GM18951 (cell line): ENCODE measurements around the gene WDR31.
A peak's percentile ranks its signal among the peaks of the same experiment; 100 is the strongest.

Experiments
- POLR2A ChIP-seq: IDR thresholded peaks from 4 replicates; pipeline ENCODE4 v1.6.1; 2011; ENCODE audit warnings: mild to moderate bottlenecking; ENCODE audit not compliant: insufficient read length, insufficient read depth; ENCODE audit errors: extremely low read depth
- in situ Hi-C: fragments of 300-500 bp; cut with MboI; formaldehyde crosslinking; loops from one replicate; pipeline ENCODE4 v1.12.0; 2022; ENCODE audit warnings: low sequenced_read_pairs, mixed read lengths, inconsistent platforms; ENCODE audit not compliant: unreplicated experiment

Gene WDR31

GRCh38 chr9:113289091-113289490, 51.0 kb downstream of the WDR31 start:
- in situ Hi-C loops: no loop called here
- TF ChIP-seq POLR2A: no peak

GRCh38 chr9:113281356-113281755, 58.7 kb downstream of the WDR31 start:
- in situ Hi-C loops: no loop called here
- no peak for TF ChIP-seq POLR2A

- no peak for TF ChIP-seq POLR2A
- in situ Hi-C loops: no loop called here
These were observed 61.2 kb downstream of the WDR31 start for GRCh38 chr9:113278840-113279239.

GRCh38 chr9:113275157-113276131, 64.6 kb downstream of the WDR31 start, which contains the start of the genes CDC26 and PRPF4:
CDC26 (minus strand) TSS chr9:113275572; CDS start chr9:113272507, 3,065 bp downstream.
PRPF4 (plus strand) TSS chr9:113275658; CDS start chr9:113275744, 86 bp downstream.
- peak; percentile 90 for TF ChIP-seq POLR2A
- in situ Hi-C loops: no loop called here

- in situ Hi-C loops: no loop called here
- no peak for TF ChIP-seq POLR2A
These were observed 65.5 kb downstream of the WDR31 start for GRCh38 chr9:113274474-113275156.

GRCh38 chr9:113269871-113270270, 70.2 kb downstream of the WDR31 start:
- in situ Hi-C loops: no loop called here
- TF ChIP-seq POLR2A: no peak

- in situ Hi-C loops: no loop called here
- no peak for TF ChIP-seq POLR2A
These were observed 70.7 kb downstream of the WDR31 start for GRCh38 chr9:113269355-113269754.

GRCh38 chr9:113267911-113268566, 72.0 kb downstream of the WDR31 start:
- TF ChIP-seq POLR2A: no peak
- in situ Hi-C loops: no loop called here

GRCh38 chr9:113266174-113266573, 73.9 kb downstream of the WDR31 start:
- in situ Hi-C loops: no loop called here
- TF ChIP-seq POLR2A: no peak
